IPS-18c (cell line): ENCODE results near the gene IMPG2.

Source experiments
- H3K4me3 ChIP-seq: 2 replicates; pipeline ENCODE4 v1.7.0; 2013; ENCODE audit warnings: low read depth, mild to moderate bottlenecking, low read length, moderate library complexity; ENCODE audit not compliant: insufficient read depth
- H3K9me3 ChIP-seq: one replicate; pipeline ENCODE4 v1.6.1; 2013; ENCODE audit warnings: mild to moderate bottlenecking, low read length, moderate library complexity; ENCODE audit not compliant: control insufficient read depth, insufficient read depth

IMPG2 gene

DNA sequence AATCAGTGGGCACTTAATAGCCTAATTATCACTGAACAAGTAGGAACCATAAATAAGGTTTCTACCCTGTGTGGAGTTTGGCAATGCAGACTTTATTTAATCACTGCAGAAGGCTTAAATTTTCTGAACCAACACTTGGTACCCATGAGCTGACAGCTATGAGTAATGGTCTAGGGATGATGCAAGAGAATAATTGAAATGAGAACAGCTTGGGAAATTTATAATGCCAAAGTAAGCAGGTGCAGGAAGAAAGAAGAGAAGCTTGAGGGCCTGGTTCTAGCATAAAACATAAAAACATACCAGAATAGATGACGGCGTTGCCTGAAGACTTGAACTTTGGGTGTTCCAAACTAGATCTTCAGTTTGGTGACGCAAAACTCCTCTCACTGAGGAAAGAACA is 67.0 kb downstream of the IMPG2 start:
- H3K4me3 ChIP-seq, result no peak overlapping the region

DNA sequence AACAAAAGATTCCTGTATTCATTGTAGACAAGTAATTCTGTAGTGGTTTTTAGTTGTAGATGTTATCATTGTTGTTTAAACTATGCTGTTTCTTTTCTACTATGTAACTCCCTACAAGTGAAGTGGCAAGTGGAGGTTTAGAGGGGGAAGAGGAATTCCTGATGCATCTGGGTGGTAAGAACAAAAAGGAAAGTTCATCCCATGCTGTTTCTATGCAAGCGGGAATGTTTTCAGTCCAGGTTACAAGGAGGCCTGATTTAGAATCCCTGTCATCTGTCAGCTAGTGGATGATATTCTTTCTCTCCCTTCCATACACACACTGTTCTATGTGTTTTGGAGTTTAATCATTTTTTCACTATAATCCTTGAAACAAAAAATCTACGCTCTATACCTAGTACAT is 67.4 kb downstream of the IMPG2 start:
- H3K4me3 ChIP-seq, result no peak overlapping the region
- H3K9me3 ChIP-seq, result no peaks in the 10 kb centered on the region

More for the DNA sequence above, 67.0 kb downstream of the IMPG2 start:
- no peaks in the 10 kb centered on the region for H3K9me3 ChIP-seq

- Histone ChIP-seq H3K9me3 (no peaks in the 10 kb centered on the region), H3K4me3 (no peak overlapping the region)
These were observed 68.1 kb downstream of the IMPG2 start for GRCh38 chr3:101252307-101252706.

DNA sequence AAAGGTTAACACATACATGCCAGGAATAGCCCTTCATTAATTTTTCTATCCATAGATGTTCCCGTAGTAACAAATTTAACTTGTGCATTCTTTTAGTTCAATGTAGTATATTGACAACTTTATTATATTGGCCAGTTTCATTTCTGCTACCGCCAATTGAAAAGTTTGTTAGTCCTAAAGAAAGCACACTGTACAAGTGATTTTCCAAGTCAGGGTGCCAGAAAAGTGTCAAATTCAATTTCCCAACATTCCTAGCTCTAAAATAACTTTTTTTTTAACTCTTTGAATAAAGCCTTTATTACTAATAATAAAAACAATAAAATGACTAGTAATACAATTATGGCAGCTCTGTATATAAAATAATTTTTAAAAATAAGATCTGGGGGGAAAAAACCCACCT is 68.9 kb downstream of the IMPG2 start:
- Histone ChIP-seq H3K9me3 (no peaks in the 10 kb centered on the region), H3K4me3 (no peak overlapping the region)

DNA sequence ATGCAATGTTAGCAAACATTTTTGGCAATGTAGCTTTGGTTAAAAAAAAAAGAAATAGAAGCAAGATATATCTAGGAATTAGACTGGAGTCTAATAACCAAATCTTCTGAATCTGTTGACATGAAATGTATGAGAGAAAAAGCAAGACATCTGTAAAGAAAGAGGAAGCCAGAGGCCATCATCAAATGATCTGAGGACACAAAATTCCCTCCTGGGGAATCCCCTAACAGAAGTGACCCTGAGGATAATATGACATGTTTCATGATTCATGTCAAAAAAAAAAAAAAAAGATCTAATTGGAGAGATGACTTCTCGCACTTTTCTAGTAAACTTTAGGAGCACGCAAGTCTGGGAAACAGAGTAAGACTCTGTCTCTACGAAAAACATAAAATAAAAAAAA is 70.9 kb downstream of the IMPG2 start:
- no peaks in the 10 kb centered on the region for H3K9me3 ChIP-seq
- H3K4me3 ChIP-seq, result no peak overlapping the region

DNA sequence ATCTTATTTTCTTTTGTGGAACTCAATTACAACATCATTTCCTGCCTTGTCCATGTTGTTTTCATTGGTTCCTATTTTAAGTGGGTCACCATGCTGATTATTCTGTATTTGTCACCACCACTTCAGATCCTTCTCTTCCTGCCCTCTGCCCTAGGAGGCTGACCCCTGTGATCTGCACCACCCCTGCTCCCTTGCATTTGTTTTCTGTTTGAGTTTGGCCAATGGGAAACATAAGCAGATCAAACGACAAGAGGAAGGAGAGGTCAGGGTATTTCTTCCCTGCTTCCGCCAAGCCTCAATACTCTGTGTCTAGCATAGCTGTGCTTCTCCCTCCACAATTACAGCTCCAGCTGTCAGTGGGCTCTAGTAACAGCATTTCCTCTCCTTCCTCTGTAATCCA is 71.6 kb downstream of the IMPG2 start:
- Histone ChIP-seq H3K9me3 (no peaks in the 10 kb centered on the region), H3K4me3 (no peak overlapping the region)

- Histone ChIP-seq H3K4me3 (no peak overlapping the region), H3K9me3 (no peaks in the 10 kb centered on the region)
These were observed 76.2 kb downstream of the IMPG2 start for GRCh38 chr3:101244212-101244575.

DNA sequence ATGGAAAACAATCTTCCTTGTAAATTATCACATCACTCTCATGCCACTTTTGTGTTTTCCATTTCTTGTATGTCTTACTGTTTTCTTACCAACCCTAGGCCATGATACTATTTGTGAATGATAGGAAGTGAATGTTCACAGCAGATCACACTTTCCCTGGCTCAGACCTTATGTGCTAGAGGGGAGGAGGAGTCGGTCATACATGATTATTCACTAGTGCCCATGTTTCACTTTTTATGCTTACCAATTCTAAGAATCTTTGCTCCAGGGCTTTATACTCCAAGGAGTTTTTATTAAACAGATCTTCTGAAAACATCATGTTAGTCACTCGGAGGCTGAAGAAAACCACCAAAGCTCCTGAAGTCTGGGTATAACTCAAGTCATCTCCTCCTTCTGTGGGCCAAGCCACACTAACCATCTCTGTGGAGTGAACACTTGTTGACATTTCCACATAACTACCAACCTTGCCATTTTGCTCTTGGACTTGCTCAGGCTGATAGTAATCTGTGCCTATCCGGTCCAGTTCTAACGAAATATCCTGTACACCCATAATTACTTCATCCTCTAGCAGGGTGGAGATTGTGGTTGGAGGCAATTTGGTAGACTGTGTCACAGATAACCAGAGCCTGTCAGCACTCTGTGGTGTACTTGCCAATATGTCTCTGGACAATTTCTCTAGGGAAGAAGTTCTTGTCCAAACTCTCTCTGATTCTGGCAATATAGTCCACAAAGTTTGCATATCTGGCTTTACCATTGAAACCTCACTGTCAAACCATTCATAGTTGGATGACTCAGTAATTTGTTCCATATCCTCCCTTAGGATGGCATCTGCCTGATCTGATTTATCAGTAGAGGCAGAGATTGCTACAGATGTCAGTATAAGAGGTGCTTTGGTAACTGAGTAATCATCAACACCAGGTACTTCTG is 76.8 kb downstream of the IMPG2 start:
- Histone ChIP-seq H3K4me3 (no peak overlapping the region), H3K9me3 (no peaks in the 10 kb centered on the region)

DNA sequence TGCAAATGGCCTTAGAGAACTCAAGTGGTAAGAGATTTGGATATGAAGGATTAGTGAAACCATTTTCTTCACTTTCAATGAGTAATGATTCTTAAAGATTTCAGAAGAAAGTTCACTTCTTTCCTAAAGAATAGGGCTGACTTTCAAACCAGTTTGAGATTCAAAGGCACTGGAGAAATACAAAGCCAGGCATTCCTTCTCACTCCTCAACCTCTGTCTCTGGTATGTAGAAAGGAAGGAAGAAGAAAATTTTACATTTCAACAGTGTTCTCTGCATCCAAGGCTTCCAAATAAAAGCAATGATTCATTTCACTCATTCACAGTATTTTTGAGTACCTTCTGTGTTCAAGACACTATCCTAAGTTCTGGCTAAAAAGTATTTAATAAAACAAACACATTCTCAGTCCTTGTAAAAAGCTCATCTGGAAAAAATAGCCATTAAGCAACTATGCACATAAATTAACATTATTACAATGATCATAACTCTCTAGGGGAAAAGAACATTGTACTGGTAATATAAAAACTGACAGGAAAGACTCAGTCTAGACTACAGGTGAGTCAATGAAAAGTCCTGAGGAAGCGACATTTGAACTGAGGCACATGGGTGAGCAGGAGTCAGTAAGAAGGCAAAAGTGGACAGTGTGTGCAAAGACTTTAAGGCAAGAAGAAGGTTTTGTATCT is 79.5 kb downstream of the IMPG2 start:
- Histone ChIP-seq H3K4me3 (no peak overlapping the region), H3K9me3 (no peaks in the 10 kb centered on the region)

DNA sequence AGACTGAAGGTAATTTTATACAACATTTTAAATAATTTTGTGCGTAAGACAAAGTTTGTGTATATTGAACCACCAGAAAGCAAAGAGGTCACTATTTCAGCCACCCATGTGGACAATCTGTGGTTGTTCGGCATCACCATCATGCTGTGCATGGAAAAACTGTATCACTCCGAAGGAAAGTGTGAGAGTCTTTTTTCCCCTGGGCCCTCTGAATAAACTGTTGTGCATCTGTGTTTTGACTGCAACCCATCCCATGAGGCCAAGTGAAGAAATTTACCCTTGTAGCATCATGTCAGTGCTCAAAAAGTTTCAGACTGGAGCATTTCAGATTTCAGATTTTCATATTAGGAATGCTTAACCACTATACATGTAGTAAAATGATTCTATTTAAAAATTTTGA is 85.3 kb downstream of the IMPG2 start:
- no peaks in the 10 kb centered on the region for H3K9me3 ChIP-seq
- H3K4me3 ChIP-seq, result no peak overlapping the region

GRCh38 chr3:101230618-101231017 is 89.8 kb downstream of the IMPG2 start:
- Histone ChIP-seq H3K9me3 (no peaks in the 10 kb centered on the region), H3K4me3 (no peak overlapping the region)

- H3K9me3 ChIP-seq, result no peaks in the 10 kb centered on the region
- no peak overlapping the region for H3K4me3 ChIP-seq
These were observed 90.7 kb downstream of the IMPG2 start for GRCh38 chr3:101229681-101230080.

GRCh38 chr3:101228441-101228840 is 91.9 kb downstream of the IMPG2 start:
- H3K9me3 ChIP-seq, result no peaks in the 10 kb centered on the region
- no peak overlapping the region for H3K4me3 ChIP-seq

DNA sequence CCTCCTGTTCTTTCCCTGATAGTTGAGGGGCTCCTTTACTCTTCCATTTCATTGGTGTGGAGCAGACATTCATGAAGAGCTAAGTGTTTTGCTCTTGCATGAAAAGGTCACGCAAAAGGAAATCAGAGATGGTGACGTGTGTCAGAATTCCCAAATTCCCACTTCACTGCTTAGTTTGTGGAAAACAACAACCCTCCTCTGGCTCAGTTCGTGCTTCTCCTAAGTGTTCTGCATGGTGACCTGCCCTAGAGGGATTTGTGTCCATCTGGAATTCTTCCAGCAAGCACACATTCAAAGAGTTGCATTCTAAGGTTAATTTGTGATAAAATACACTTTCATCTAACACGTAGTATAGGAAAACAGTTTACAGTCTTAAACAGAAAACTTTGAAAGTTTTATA is 95.6 kb downstream of the IMPG2 start:
- Histone ChIP-seq H3K4me3 (no peak overlapping the region), H3K9me3 (peaks cover 2% of the 10 kb centered on the region)

- H3K4me3 ChIP-seq, result no peak overlapping the region
- H3K9me3 ChIP-seq, result peaks cover 2% of the 10 kb centered on the region
These were observed 97.4 kb downstream of the IMPG2 start for GRCh38 chr3:101223016-101223415.

- Histone ChIP-seq H3K9me3 (peaks cover 5% of the 10 kb centered on the region), H3K4me3 (no peak overlapping the region)
These were observed 100.4 kb downstream of the IMPG2 start for GRCh38 chr3:101219842-101220560.

DNA sequence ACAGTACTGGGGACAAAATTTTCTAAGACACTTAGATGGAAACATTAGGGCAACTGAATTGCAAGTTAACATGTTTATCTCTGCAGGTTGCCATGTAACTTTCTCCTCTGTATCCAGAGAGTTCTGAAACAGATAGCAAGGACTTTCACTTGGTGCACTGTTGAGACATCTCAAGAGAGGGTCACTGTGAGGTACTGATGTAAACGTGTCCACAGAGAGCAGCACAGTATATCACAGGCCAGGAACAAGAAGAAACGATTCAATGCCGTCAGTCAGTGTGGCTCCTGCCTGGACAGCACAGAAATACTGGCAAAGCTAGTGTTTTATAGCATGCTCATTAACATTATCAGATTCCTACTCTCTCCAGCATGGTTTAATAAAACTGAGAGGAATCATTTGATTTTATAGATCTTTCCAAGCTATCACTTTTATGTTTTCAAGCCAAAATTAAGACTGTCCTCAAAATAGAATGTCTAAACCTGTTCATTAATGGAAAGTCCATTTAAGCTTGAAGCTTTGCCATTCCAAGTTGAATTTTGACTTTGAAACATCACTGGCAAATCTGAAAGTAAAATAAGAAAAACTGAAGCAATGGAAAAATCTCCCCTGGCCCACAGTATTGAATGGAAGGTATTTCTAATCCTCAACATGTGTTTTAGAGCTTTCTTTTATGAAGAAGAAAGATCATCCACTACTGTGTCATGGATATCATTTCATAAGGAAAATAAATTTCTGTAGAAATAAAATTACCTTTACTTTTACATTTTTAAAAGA is 102.7 kb downstream of the IMPG2 start:
- H3K9me3 ChIP-seq, result peaks cover 10% of the 10 kb centered on the region
- no peak overlapping the region for H3K4me3 ChIP-seq
